Testis (tissue), 2 donors: Measurements from ENCODE around the gene RANBP17.
A peak's percentile ranks its signal among the peaks of the same experiment; 100 is the strongest.

Experiments used
- CTCF ChIP-seq, 3 experiments: fragments of 450-650 bp in 2 of 3; fragments of 200-600 bp in 1 of 3; sonication (generic) in 1 of 3; IDR thresholded peaks; one replicate each; pipeline ENCODE4 v1.5.1; 2016 to 2019; ENCODE audit warnings: antibody characterized with exemption in 3 of 3, mild to moderate bottlenecking in 2 of 3, moderate library complexity in 1 of 3
- POLR2A ChIP-seq: fragments of 450-650 bp; IDR thresholded peaks from one replicate; pipeline ENCODE4 v1.6.1; 2017; ENCODE audit warnings: antibody characterized with exemption, mild to moderate bottlenecking, moderate library complexity

GRCh38 chr5:171342362-171343111, 480.7 kb downstream of the RANBP17 start:
- TF ChIP-seq CTCF (IDR thresholded peaks at IDR 0.05) (peak in 2 of 3 experiments; percentile 45 to 49), POLR2A (no peak)
